ENCODE results near the gene SART3.
"Not testable (repeated sequence)": the region's sequence is repeated elsewhere in the genome, so short reads cannot be mapped to it uniquely, and the experiment has no call there.

The SART3 gene

GRCh38 chr12:108563136-108563803 lies 2.3 kb upstream of the SART3 start:
- peak; percentile 82 for DNase-seq (ENCODE audit: low spot score)

DNA sequence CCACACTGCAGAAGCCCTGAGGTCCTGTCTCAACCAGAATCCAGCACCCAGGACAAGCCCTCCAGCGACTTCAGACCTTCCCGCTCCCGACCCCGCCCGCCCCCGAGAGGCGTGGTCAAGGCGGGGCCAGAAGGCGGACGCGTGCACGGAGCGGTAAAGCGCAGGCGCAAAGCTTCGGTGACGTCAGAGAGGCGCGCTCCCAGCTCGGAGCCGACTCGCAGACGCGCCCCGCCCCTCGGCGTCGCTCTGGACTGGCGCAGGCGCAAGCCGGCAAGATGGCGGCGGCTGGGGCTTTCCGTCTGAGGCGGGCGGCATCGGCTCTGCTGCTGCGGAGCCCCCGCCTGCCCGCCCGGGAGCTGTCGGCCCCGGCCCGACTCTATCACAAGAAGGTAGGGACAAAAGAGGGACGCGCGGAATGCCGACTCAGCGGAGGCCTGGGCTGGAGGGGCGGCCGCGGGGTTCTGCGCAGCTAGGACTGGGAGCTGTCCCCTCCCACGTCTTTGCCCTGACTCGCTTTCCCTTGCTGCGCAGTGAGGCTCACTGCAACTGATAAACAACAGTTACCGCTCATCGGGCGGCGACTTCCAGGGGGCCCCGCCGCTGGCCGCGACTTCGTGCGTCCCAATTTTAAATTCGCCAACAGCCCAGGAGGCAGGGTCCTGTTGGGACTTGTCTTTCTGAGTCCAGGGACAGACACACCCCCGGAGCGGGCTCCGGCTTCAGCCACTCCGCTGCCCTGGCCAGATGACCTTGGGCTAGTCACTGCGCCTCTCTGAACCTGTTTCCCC lies 1.6 kb upstream of the SART3 start, which contains the start of gene ISCU:
Gene ISCU (plus strand): TSS at position 249 of the 788 bp plus-strand sequence. CDS start 27 bp downstream, at position 276.
- peak; percentile 97 for DNase-seq (ENCODE audit: low spot score)

DNA sequence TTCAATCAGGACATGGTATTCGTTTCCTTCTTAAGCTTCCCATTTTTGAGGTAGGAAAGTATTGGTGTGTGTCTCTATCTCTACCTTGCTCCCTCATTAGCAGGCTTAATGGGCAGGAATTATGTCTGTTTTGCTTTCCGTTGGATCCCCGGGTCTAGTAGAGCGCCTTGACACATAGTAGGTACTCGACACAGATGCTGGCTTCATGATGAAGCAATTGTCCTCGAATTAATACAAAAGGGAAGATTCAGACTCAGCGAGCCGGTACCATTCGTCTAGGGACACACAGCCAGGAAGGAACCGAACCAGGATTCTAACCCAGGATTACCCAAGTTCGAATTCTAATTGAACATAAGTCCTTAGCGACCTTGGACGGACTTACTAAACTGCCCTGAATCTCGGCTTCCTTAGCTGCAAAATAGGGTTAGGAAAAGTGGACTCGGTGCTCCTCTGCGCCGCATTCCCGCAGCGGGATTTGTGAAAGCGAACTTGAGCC lies 927 bp upstream of the SART3 start:
- no peak for DNase-seq (ENCODE audit: low spot score)

DNA sequence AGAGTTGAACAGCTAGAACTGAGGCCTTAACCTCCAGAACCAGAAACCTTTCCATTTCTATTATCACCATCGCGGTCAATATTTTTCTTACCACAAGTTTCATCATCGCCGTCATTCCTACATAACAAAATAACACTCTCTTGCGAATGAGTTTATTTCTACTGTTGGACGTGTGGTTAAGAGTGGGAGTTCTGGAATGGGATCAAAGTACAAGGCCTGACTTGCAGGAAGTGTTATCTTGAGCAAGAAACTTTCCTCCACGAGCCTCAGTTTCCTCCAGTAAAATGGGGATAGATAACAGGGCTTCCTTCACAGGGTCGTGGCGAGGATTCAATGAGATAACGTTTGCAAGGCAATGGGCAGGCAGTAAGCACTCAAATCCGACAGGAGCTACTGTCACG lies 652 bp downstream of the SART3 start:
- no peak for DNase-seq (ENCODE audit: low spot score)

GRCh38 chr12:108559748-108560147 lies 1.2 kb downstream of the SART3 start:
- DNase-seq (ENCODE audit: low spot score) = no peak

DNA sequence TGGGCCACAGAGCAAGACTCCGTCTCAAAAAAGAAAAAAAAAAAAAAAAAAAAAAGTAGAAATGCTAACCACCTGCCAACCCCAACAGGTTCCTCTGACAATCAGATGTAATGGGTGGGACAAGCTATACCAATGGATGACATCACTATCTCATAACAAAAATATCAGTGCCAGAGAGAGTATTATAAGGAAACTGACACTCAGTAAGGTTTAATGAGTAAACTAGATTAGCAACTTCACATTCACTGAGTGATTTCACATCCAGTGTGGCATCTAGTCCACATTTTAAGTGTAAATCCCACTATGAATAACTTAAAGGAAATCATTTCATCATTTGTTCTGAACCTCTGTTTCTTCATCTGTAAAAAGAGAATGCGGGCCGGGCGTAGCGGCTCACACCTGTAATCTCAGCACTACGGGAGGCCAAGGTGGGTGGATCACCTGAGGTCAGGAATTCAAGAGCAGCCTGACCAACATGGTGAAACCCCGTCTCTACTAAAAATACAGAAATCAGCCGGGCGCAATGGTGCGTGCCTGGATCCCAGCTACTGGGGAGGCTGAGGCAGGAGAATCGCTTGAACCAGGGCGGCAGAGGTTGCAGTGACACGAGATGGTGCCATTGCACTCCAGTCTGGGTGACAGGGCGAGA lies 1.8 kb downstream of the SART3 start:
- no peak for DNase-seq (ENCODE audit: low spot score)

DNA sequence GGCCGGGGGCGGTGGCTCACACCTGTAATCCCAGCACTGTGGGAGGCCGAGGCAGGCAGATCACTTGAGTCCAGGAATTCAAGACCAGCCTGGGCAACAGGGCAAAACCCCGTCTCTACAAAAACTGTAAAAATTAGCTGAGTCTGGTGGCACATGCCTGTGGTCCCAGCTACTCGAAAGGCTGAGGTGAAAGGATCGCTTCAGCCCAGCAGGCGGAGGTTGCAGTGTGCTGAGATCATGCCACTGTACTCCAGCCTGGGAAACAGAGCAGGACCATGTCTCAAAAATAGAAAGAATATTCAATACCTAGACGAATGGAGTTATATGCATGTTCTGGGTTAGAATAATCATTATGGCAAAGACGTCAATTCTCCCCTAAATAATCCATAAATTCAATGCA lies 5.6 kb downstream of the SART3 start:
- DNase-seq (ENCODE audit: low spot score) = not testable (repeated sequence)

- DNase-seq (ENCODE audit: low spot score) = no peak
Observed at GRCh38 chr12:108553799-108554198, 7.2 kb downstream of the SART3 start.

- no peak for DNase-seq (ENCODE audit: low spot score)
Observed at GRCh38 chr12:108551535-108551934, 9.4 kb downstream of the SART3 start.

DNA sequence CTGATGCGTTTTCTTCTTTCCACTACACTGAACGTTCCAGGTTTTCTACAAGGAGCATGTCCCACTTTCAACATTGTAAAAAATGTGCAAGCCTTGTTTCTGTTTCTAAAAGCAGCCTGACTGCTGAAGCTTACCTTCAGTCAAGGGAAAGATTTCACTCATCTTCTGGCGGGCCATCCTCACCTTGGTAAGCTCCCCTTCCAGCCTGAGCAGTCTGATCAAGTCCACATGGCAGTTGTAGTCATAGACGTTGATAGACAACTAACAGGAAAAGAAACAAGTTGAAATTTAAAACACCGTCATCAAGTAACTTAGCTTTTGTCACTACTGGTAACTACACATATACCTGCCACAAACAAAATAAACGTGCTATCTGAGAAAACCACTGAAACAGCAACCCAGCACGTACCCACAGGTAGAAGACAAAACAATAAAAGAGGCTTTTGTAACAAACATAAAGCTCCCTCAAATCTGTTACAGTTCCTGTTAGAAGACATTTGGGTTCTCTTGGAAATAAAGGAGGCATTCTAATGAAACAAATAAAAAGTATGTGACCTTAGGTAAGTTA lies 11.9 kb downstream of the SART3 start:
- no peak for DNase-seq (ENCODE audit: low spot score)

DNA sequence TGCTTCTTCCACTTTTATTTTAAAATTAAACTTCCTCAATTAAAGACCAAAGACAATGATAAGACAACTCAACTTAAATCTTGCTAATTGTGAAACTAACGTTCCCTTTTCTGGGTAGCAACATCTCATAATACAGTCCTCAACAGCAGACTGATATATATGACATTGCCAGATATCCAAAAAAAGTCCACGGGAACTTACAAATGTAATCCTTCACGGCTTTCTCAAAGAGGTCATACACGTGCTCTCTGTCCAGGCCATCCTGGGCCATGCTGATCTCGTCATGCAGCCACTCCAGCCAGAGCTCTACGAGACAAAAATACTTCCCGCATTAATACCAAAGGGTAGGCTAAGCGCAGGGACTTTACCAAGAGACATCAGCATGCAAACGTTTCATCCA lies 13.3 kb downstream of the SART3 start:
- DNase-seq (ENCODE audit: low spot score) = no peak

DNA sequence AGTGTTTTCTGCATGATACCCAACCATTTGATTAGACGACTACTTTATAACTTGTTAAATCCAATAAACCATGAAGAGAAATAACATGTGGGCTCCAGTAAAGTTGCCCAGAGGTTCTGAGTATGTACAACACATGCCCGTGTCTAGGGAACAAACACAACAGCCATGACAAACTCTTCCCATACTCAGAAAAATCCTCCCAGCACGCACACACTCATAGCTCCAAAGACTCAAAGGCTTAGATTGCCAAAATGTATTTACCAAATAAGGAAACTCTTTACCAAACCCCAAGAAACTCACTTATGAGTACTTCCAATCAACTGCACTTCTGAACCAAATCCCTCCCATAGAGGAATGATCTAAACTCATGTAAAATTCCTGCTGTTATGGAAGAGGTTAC lies 17.3 kb downstream of the SART3 start:
- DNase-seq (ENCODE audit: low spot score) = no peak

DNA sequence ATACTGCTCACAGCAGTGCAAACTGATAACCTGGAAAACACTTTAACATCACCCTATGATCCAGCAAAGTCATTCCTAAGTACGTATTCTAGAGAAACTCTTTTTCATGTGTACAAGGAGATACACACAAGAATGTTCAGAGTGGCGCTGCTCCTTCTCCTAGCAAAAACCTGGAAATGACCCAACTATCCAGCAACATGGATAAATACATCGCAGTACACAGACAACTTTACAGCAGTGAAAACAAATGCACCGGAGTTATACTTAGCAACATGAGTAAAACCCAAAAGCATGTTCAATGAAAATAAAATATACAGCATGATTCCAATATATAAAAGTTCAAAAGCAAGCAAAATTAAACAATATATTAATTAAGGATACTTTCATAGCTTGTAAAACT lies 18.7 kb downstream of the SART3 start:
- no peak for DNase-seq (ENCODE audit: low spot score)

GRCh38 chr12:108538616-108539195 lies 22.3 kb downstream of the SART3 start:
- DNase-seq (ENCODE audit: low spot score) = no peak

DNA sequence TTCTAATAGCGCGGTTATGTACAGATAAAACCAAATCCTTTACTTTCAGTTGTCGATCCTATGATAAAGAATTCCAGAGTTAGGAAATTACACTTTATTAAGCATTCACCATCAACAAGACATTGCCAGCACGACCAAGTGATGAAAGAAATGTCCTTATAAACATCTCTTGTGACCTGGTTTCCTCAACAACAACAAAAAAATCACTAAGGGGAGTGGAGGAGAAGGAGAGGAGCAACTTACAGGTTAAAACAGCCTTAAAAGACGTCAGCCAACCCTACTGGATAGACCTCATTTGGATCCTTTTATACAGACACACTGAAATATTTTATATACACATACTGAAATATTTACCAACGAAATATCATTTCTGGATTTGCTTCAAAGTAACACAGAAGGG lies 22.8 kb downstream of the SART3 start:
- DNase-seq (ENCODE audit: low spot score) = no peak

DNA sequence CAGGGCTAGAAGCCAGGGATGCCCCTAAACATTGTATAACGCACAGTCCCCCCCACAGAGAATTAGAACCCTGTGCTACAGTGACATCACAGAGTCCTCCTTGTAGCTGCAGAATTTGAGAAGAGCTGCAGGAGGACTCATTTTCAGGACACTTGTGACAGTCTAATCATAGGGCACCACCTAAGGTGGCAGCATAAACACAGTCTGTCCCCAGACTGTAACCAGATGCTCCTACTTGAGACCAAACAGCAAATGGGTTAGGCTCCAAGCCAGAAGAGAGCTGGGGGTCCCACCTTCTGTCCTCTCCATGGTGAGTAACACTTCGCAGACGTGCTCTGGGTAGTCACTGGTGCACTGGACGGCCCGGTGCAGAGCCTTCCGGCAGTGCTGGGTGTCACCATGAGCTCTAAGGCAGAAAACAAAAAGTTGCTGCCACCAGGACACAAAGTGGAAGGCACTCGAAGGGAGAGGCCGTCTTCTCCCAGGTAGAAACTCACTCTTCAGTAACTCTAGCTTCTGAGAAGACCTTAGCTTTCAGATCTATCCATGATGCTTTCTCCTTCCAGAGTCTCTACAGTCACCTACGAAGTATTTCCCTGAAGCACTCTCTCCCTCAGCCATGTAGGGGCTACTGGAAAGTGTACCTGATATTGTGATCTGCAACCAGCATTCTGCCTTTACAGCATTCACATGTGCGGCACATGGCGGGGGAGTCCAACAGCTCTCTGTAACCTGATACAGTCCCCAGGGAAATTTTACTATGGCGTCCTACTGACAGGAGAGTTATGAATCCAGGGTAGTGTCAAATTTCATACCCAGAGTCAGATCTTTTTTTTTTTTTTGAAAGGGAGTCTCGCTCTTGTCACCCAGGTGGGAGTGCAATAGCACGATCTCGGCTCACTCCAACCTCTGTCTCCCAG lies 28.8 kb downstream of the SART3 start:
- DNase-seq (ENCODE audit: low spot score) = peak; percentile 89

DNA sequence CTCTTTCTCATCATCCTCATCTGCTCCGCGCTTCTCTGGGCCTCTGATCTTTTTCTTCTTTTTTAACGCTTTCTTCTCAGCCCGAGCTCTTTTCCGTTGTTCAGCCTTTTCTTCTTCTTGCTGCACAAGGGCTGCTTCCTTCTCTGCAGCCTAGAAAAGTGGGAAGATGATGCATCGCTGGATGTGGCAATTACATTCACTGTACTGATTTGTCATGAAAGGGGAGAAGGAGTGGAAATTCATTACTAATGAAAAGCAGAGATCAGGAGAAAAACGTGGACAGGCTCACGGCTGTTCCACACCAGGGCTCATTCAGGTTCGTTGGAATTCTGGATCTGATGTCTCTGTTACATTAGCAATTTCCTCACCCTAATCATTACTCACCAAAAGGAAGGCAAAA lies 30.8 kb downstream of the SART3 start:
- DNase-seq (ENCODE audit: low spot score) = no peak

DNA sequence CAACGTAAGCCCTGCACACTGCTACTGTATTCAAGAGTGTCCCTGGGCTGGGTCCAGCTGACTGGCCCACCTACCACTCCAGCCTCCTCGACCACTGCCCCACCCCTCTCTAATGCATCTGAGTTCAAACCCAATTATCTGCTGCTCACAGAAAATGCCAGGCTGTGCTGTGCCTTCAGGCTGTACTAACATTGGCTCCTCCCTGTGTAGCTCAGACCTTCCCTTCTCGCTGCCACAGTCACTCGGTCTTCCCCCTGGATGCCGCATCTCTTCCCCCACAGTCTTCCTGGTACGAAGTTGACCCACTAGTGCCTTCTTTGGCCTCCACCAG lies 33.8 kb downstream of the SART3 start:
- no peak for DNase-seq (ENCODE audit: low spot score)

DNA sequence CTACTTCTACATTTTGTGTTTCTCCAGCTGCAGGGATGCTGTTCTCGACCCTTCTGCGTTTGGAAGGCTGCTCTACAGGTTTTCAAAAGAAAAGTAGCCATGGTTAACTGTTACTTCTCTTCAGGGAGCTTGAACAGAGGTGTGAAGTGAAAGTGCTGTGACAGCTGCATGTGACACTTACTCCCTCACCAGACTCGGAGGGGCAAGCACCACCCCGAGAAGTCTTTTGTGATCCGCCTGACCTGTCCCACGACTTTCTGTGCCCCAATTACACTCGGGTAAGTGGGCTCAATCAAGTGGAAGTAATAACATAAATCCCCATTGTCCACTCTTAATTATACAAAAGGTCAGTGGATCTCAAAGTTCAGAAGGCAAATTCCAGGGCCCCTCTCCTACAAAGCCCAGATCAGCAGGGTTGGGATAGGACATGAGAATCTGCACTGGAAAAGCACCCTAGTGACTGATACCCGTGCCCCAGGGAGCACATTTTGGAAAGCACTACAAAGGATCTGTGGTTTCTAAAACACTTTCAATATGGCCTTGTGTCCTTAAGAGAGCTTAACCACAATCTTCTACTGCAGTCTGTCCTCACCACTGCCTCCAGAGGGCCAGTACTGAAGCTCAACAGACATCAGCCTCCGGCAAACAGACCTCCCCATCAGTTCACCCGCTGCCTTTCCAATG lies 34.3 kb downstream of the SART3 start:
- no peak for DNase-seq (ENCODE audit: low spot score)

DNA sequence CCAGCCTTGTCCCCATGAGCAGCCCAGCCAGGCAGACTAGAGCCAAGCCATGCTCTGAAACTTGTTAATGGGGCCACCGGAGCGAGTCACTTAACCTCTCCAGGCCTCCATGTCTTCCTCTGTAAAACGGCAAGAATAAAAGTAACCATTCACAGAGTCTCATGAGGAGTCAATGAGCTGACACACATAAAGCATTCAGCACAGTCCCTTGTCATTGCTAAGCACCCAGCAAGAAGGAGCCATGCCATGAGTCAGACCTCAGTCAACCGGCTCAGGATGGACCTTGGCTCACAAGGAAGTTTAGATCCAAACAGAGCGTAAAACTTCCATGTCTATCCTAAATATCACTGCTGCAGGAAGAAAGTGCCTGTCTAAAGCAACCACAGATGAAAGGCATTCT lies 35.3 kb downstream of the SART3 start:
- no peak for DNase-seq (ENCODE audit: low spot score)
